Gastroesophageal sphincter (tissue), 4 donors: ENCODE data around the gene ZNHIT3. TPM values are rescaled to one million over a fixed set of nuclear protein-coding genes. Genes with fewer than 3 reads are reported as not detected.
A peak's percentile ranks its signal among the peaks of the same experiment; 100 is the strongest.
"Not testable (repeated sequence)": the region's sequence is repeated elsewhere in the genome, so short reads cannot be mapped to it uniquely, and the experiment has no call there.

Source experiments
- ATAC-seq: fragments of 150-250 bp; one replicate; pipeline ENCODE4 v1.9.1; 2016; ENCODE audit warnings: mild to moderate bottlenecking, moderate library complexity
- H3K27ac ChIP-seq, 4 donors: fragments of 200-600 bp; sonication (generic) in 3 of 4; 1 replicate in 3 of 4; 2 replicates in 1 of 4; pipeline ENCODE4 v1.5.1; 2016 to 2019
- H3K27me3 ChIP-seq: fragments of 200-600 bp; sonication (generic); one replicate; pipeline ENCODE4 v1.5.1; 2019
- H3K36me3 ChIP-seq, 2 donors: fragments of 200-600 bp; sonication (generic); one replicate each; pipeline ENCODE4 v1.5.1; 2019; ENCODE audit warnings: control low read depth in 1 of 2
- H3K4me1 ChIP-seq, 3 donors: fragments of 200-600 bp; sonication (generic); 1 replicate in 2 of 3; 2 replicates in 1 of 3; pipeline ENCODE4 v1.5.1; 2016 to 2019; ENCODE audit warnings: control low read depth in 2 of 3
- H3K4me3 ChIP-seq, 2 donors: fragments of 200-600 bp; sonication (generic); one replicate each; pipeline ENCODE4 v1.5.1; 2019; ENCODE audit warnings: mild to moderate bottlenecking in 1 of 2, moderate library complexity in 1 of 2
- H3K9me3 ChIP-seq, 3 donors: fragments of 200-600 bp; sonication (generic); one replicate each; pipeline ENCODE4 v1.5.1; 2017 to 2019; ENCODE audit warnings: control low read depth in 2 of 3
- EP300 ChIP-seq: sonication (generic); formaldehyde crosslinking; IDR thresholded peaks from one replicate; pipeline ENCODE4 v1.6.1; 2017; ENCODE audit warnings: antibody characterized with exemption, mild to moderate bottlenecking
- POLR2A ChIP-seq, 2 donors: fragments of 450-650 bp; IDR thresholded peaks; one replicate each; pipeline ENCODE4 v1.6.1; 2017; ENCODE audit warnings: antibody characterized with exemption in 2 of 2, mild to moderate bottlenecking in 2 of 2, moderate library complexity in 1 of 2
- POLR2AphosphoS5 ChIP-seq: sonication (generic); formaldehyde crosslinking; IDR thresholded peaks from one replicate; pipeline ENCODE4 v1.6.1; 2017; ENCODE audit warnings: antibody characterized with exemption
- WGBS, 2 donors: methylation state at CpG; one replicate each; pipeline ENCODE4 v1.1.5; 2018; ENCODE audit warnings: low coverage in 1 of 2; 5-methylcytosine and 5-hydroxymethylcytosine counted together
- total RNA-seq, 4 donors: library from RNA; depleted of rRNA; stranded (reverse); fragments of >200 nt; gene quantifications; one replicate each; pipeline ENCODE4 v1.1.0, GENCODE V29; 2016
- TF ChIP-seq, protein P1 (sequence below), 4 experiments: fragments of 200-600 bp in 2 of 4; fragments of 450-650 bp in 2 of 4; sonication (generic) in 1 of 4; IDR thresholded peaks; one replicate each; pipeline ENCODE4 v1.5.1; 2017 to 2019; ENCODE audit warnings: antibody characterized with exemption in 4 of 4, mild to moderate bottlenecking in 2 of 4, moderate library complexity in 2 of 4

ZNHIT3 gene
- 10 to 100 TPM; 30.8 to 42.0 (median 36.5) TPM for total RNA-seq

DNA sequence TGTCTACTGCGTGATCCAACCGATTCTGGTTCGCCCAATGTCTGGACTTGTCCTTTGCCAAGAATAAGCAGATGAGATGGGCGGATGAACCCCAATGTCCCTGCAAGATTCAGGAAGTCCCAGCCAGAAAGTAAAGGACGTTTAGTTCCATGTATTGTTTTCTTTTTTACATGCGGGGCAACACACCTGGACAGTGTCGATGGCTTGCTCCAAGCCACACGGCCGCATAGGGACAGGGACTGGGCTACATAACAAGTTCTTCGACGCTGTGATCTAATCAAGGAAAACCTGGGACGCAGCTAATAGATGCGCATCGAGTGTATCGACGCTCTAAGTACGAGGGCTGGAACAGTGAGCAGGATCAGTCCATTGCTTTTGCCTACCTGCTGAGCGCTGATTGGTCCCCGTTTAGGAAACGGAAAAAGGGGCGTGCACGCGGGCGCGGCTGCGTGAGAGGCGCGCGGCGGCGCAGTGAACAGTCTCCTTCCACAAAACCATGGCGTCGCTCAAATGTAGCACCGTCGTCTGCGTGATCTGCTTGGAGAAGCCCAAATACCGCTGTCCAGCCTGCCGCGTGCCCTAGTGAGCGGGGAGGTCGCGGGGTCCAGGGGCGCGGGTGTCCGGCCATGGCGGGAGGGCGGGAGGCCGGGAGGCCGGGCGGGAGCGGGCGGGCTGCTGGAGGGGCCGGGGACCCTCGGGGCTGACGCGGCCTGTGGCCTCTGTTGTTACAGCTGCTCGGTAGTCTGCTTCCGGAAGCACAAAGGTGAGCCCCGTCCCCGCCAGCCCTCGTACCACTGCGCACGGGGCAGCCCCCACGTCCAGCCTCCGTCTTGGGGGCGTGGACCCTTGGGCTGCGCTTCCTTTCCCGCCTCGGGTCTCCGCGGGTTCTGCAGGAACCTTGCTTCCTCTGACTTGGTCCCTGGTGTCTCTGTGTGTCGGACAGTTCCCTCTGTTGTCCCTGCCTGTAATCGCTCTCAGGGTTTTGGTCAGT is at the start of gene ZNHIT3:
Gene ZNHIT3, plus strand, starts transcription at position 478 of the 991 bp plus-strand sequence. Its CDS starts 19 bp downstream, at position 497.
- H3K36me3 ChIP-seq: peaks cover 0 to 4% of the 10 kb centered on the region in 2 donors
- H3K9me3 ChIP-seq: no peaks in the 10 kb centered on the region
- ATAC-seq: peak; percentile 96
- peaks cover 0 to 54% (median 21%) of the 10 kb centered on the region in 3 donors for H3K4me1 ChIP-seq
- WGBS, 2 donors: 0 to 1% methylated on average over 14 to 33 of the region's 73 CpGs
- peaks cover 11% of the 10 kb centered on the region for H3K27me3 ChIP-seq
- TF ChIP-seq EP300: no peak
- peak; percentile 44 for TF ChIP-seq POLR2AphosphoS5
- TF ChIP-seq, protein P1, sequence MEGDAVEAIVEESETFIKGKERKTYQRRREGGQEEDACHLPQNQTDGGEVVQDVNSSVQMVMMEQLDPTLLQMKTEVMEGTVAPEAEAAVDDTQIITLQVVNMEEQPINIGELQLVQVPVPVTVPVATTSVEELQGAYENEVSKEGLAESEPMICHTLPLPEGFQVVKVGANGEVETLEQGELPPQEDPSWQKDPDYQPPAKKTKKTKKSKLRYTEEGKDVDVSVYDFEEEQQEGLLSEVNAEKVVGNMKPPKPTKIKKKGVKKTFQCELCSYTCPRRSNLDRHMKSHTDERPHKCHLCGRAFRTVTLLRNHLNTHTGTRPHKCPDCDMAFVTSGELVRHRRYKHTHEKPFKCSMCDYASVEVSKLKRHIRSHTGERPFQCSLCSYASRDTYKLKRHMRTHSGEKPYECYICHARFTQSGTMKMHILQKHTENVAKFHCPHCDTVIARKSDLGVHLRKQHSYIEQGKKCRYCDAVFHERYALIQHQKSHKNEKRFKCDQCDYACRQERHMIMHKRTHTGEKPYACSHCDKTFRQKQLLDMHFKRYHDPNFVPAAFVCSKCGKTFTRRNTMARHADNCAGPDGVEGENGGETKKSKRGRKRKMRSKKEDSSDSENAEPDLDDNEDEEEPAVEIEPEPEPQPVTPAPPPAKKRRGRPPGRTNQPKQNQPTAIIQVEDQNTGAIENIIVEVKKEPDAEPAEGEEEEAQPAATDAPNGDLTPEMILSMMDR (IDR thresholded peaks at IDR 0.05): no peak
- TF ChIP-seq POLR2A (IDR thresholded peaks at IDR 0.05): peak; percentile 25 to 59
- H3K27ac ChIP-seq: peak within 1 kb of the TSS; percentile 72 to 93 (median 92)
- H3K4me3 ChIP-seq: peak within 1 kb of the TSS; percentile 85 to 94

DNA sequence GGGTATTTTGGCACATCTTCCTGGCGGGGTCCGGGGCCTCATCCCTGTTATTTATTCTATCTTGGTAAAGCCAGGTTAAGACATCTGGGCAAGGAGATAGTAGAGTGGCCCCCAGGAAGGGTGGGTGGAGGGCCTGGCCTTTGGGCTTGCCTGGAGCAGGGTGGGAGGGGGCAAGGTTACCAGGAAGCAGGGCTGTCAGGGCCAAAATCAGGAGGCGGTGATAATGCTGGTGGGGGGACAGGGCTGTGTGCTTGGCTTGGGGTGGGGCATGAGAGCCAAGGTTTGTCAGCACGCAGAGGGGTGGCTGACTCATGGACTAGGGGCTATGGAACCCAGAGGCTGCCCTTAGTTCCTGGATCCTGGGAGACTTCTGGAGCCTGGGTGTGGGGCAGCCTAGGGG is 44.7 kb upstream of the ZNHIT3 start:
- not testable (repeated sequence) for H3K36me3 ChIP-seq, ATAC-seq, H3K27me3 ChIP-seq, H3K4me1 ChIP-seq, H3K27ac ChIP-seq, H3K4me3 ChIP-seq, H3K9me3 ChIP-seq
- no CpG with 5 or more reads among the region's 4 CpGs for WGBS, 2 donors

GRCh38 chr17:36443777-36444176 is 42.7 kb upstream of the ZNHIT3 start:
- no peaks in the 10 kb centered on the region for H3K36me3 ChIP-seq
- WGBS, 2 donors: 73% methylated on average over 5 of the region's 6 CpGs; no CpG with 5 or more reads in 1 of the 2 donors

DNA sequence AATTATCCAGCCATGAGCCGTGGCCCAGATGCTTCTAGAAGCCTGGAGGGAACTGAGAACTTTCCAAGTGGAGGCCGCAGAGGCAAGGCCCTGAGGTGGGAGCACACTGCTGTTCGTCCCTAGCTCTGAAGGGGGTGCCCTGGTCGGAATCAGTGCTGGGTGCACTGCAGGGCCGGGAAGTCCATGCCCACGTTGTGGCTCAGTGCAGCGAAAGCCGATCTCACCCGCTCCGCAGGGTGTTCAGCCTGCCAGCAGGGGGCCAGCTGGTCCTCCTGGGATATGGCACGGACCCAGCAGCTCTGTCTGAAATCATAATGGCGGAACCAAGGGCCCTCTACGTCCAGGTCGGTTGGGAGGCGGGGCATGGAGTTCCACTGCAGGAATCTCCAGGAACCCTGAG is 36.5 kb upstream of the ZNHIT3 start:
- H3K27me3 ChIP-seq, H3K4me1 ChIP-seq, H3K27ac ChIP-seq, H3K9me3 ChIP-seq, H3K4me3 ChIP-seq, H3K36me3 ChIP-seq, ATAC-seq: not testable (repeated sequence)
- WGBS, 2 donors: no CpG with 5 or more reads among the region's 15 CpGs

More at GRCh38 chr17:36443777-36444176, 42.7 kb upstream of the ZNHIT3 start:
- no peak overlapping the region for H3K27ac ChIP-seq
- TF ChIP-seq POLR2AphosphoS5 (no peak), POLR2A (IDR thresholded peaks at IDR 0.05) (no peak), EP300 (no peak)
- TF ChIP-seq, protein P1 (IDR thresholded peaks at IDR 0.05): no peak
- no peaks in the 10 kb centered on the region for H3K9me3 ChIP-seq
- H3K27me3 ChIP-seq: no peaks in the 10 kb centered on the region
- no peak for ATAC-seq
- no peak overlapping the region for H3K4me3 ChIP-seq
- H3K4me1 ChIP-seq: no peaks in the 10 kb centered on the region

- no CpG with 5 or more reads among the region's 9 CpGs for WGBS, 2 donors
- ATAC-seq, H3K9me3 ChIP-seq, H3K4me1 ChIP-seq, H3K4me3 ChIP-seq, H3K36me3 ChIP-seq, H3K27ac ChIP-seq: not testable (repeated sequence)
- H3K27me3 ChIP-seq: peaks cover 11% of the 10 kb centered on the region
These were observed 33.6 kb upstream of the ZNHIT3 start for GRCh38 chr17:36452888-36453287.

DNA sequence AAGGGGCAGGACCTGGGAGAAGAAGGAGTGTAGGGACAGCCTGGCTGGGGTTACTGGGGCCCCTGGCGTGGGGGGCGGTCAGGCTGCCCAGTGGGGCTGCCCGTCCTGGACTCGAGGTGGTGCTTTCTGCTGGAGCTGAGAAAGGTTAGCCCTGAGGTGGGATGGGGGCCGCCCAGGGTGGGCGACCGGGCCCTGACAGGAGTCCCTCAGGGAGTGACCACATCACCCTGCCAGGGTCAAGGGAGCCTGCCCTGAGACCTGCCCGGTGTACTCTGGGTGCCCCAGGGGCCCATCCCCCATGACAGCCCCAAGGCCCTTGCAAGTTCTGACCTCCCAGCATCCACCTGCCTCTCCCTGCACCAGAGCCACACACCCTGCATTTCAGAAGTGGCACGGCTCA is 28.8 kb upstream of the ZNHIT3 start:
- not testable (repeated sequence) for H3K4me3 ChIP-seq, H3K4me1 ChIP-seq, H3K9me3 ChIP-seq, ATAC-seq, H3K36me3 ChIP-seq, H3K27ac ChIP-seq
- H3K27me3 ChIP-seq: peaks cover 44% of the 10 kb centered on the region
- 50% methylated on average over 2 of the region's 9 CpGs; no CpG with 5 or more reads in 1 of the 2 donors for WGBS, 2 donors

DNA sequence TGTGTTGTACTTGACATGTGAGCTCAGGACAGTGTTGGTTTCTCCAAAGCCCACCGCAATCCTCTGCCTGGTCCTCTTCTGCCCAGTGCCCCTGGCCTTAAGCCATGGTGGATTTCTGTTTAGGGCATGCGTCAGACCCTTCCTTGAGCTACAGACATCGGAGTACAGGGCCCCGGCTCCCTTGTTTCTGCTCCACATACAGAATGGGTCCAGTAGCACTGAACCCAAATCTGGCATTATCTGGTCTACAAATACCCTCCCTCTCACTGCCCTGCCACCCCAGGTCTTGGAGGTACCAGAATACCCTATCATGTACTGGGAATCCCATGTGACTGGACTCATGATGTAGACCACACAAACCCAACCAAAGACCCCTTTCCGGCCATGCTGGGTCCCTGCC is 27.4 kb upstream of the ZNHIT3 start:
- H3K27me3 ChIP-seq: peaks cover 58% of the 10 kb centered on the region
- no peak for ATAC-seq
- no peak overlapping the region for H3K27ac ChIP-seq
- WGBS, 2 donors: no CpG with 5 or more reads among the region's 5 CpGs
- H3K4me3 ChIP-seq: no peak overlapping the region
- H3K36me3 ChIP-seq: no peaks in the 10 kb centered on the region
- no peaks in the 10 kb centered on the region for H3K9me3 ChIP-seq
- peaks cover 0 to 4% (median 0%) of the 10 kb centered on the region in 3 donors for H3K4me1 ChIP-seq
- TF ChIP-seq POLR2A (IDR thresholded peaks at IDR 0.05) (no peak), POLR2AphosphoS5 (no peak), EP300 (no peak)
- TF ChIP-seq, protein P1 (IDR thresholded peaks at IDR 0.05): no peak
